Neural progenitor cell (in vitro differentiated cells): ENCODE results near the gene PDZK1IP1.

Source experiments
- CTCF ChIP-seq: fragments of 200-600 bp; sonication (generic); IDR thresholded peaks from 2 replicates; pipeline ENCODE4 v1.5.1; 2017; ENCODE audit warnings: antibody characterized with exemption, mild to moderate bottlenecking
- EZH2phosphoT487 ChIP-seq: fragments of 200-600 bp; sonication (generic); IDR thresholded peaks from 2 replicates; pipeline ENCODE4 v1.6.1; 2017; ENCODE audit warnings: antibody characterized with exemption

GRCh38 chr1:47225430-47226100 lies 35.7 kb upstream of the PDZK1IP1 start:
- TF ChIP-seq CTCF (no peak), EZH2phosphoT487 (peak; percentile 85)
